Muscle layer of colon (tissue), 2 donors: ENCODE measurements around the gene SLC35F1.

Experiments used
- H3K27ac ChIP-seq: one replicate; pipeline ENCODE4 v1.7.0; 2013; ENCODE audit warnings: low read depth, mild to moderate bottlenecking, low read length, moderate library complexity
- H3K27me3 ChIP-seq, 2 donors: one replicate each; pipeline ENCODE4 v1.7.0; 2013; ENCODE audit warnings: low read length in 2 of 2, mild to moderate bottlenecking in 2 of 2; ENCODE audit not compliant: insufficient read depth in 2 of 2, control insufficient read depth in 1 of 2
- H3K36me3 ChIP-seq: one replicate; pipeline ENCODE4 v1.7.0; 2013; ENCODE audit warnings: mild to moderate bottlenecking, low read length; ENCODE audit not compliant: insufficient read depth
- H3K4me1 ChIP-seq: one replicate; pipeline ENCODE4 v1.7.0; 2013; ENCODE audit warnings: mild to moderate bottlenecking, low read length; ENCODE audit not compliant: insufficient read depth
- H3K4me3 ChIP-seq, 2 donors: one replicate each; pipeline ENCODE4 v1.7.0; 2013; ENCODE audit warnings: low read length in 2 of 2, low read depth in 1 of 2, mild to moderate bottlenecking in 1 of 2, moderate library complexity in 1 of 2
- H3K9ac ChIP-seq: one replicate; pipeline ENCODE4 v1.7.0; 2013; ENCODE audit warnings: low read length
- H3K9me3 ChIP-seq: one replicate; pipeline ENCODE4 v1.7.0; 2013; ENCODE audit warnings: mild to moderate bottlenecking, low read length
- donor health status: abdominal sarcoma.
- donor health status: Adenocarcinoma of cecum.

The SLC35F1 gene

GRCh38 chr6:118128755-118129154, 221.7 kb downstream of the SLC35F1 start:
- Histone ChIP-seq H3K27ac (no peak overlapping the region), H3K4me1 (no peaks in the 10 kb centered on the region), H3K4me3 (no peak overlapping the region), H3K9me3 (no peaks in the 10 kb centered on the region), H3K9ac (no peak overlapping the region), H3K27me3 (no peaks in the 10 kb centered on the region), H3K36me3 (no peaks in the 10 kb centered on the region)

- Histone ChIP-seq H3K27me3 (no peaks in the 10 kb centered on the region), H3K4me3 (no peak overlapping the region), H3K9me3 (no peaks in the 10 kb centered on the region), H3K27ac (no peak overlapping the region), H3K9ac (no peak overlapping the region), H3K36me3 (no peaks in the 10 kb centered on the region), H3K4me1 (no peaks in the 10 kb centered on the region)
Measured at GRCh38 chr6:118134206-118134605, 227.1 kb downstream of the SLC35F1 start.

- H3K9me3 ChIP-seq, result no peaks in the 10 kb centered on the region
- H3K4me1 ChIP-seq, result no peaks in the 10 kb centered on the region
- no peaks in the 10 kb centered on the region for H3K36me3 ChIP-seq
- no peak overlapping the region for H3K9ac ChIP-seq
- H3K4me3 ChIP-seq, result no peak overlapping the region
- no peaks in the 10 kb centered on the region for H3K27me3 ChIP-seq
- H3K27ac ChIP-seq, result no peak overlapping the region
Measured at GRCh38 chr6:118134736-118135135, 227.7 kb downstream of the SLC35F1 start.

GRCh38 chr6:118135371-118135770, 228.3 kb downstream of the SLC35F1 start:
- Histone ChIP-seq H3K27me3 (no peaks in the 10 kb centered on the region), H3K4me1 (no peaks in the 10 kb centered on the region), H3K36me3 (no peaks in the 10 kb centered on the region), H3K9me3 (no peaks in the 10 kb centered on the region), H3K9ac (no peak overlapping the region), H3K4me3 (no peak overlapping the region), H3K27ac (no peak overlapping the region)

GRCh38 chr6:118141211-118141610, 234.1 kb downstream of the SLC35F1 start:
- Histone ChIP-seq H3K36me3 (no peaks in the 10 kb centered on the region), H3K9ac (no peak overlapping the region), H3K27me3 (no peaks in the 10 kb centered on the region), H3K27ac (no peak overlapping the region), H3K9me3 (no peaks in the 10 kb centered on the region), H3K4me1 (no peaks in the 10 kb centered on the region), H3K4me3 (no peak overlapping the region)

DNA sequence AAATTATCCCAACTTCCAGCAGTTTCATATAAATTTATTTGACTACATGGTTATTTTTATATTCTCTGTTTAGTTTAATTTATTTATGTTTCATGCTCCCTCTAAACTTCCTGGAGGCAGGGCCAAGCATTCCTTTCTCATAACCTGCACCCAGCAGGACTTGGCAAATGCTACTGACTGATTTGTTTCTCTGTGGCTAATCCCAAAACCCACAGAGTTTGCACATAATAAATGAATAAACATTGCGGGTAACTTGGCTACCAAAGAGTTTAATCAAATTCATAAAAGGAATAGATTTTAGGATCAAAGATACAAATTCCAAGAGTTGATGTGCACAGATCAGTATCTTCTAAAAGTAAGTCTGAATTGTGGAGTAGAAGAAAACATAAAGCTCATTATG, 239.5 kb downstream of the SLC35F1 start:
- H3K36me3 ChIP-seq, result no peaks in the 10 kb centered on the region
- no peaks in the 10 kb centered on the region for H3K4me1 ChIP-seq
- H3K9me3 ChIP-seq, result no peaks in the 10 kb centered on the region
- H3K27ac ChIP-seq, result no peak overlapping the region
- no peaks in the 10 kb centered on the region for H3K27me3 ChIP-seq
- no peak overlapping the region for H3K4me3 ChIP-seq
- no peak overlapping the region for H3K9ac ChIP-seq

DNA sequence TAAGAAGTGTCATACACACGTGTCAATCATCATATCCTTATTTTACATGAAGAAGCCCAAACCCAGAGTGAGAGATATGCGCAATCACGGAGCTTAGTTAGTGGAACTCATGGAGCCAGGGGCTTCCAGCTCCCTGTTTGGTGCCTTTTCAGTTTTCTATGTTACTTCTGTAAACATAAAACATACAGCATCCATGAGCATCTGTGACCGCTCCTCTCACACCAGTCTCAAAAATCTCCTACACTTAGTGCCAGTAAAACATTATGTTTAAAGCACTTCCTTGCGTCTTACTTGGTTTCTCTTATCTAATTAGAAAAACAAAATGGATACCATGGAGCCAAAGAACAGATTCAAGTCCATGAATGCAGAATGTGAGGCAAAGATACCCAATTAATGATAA, 240.4 kb downstream of the SLC35F1 start:
- Histone ChIP-seq H3K27me3 (no peaks in the 10 kb centered on the region), H3K9me3 (no peaks in the 10 kb centered on the region), H3K36me3 (no peaks in the 10 kb centered on the region), H3K4me1 (no peaks in the 10 kb centered on the region), H3K9ac (no peak overlapping the region), H3K4me3 (no peak overlapping the region), H3K27ac (no peak overlapping the region)

DNA sequence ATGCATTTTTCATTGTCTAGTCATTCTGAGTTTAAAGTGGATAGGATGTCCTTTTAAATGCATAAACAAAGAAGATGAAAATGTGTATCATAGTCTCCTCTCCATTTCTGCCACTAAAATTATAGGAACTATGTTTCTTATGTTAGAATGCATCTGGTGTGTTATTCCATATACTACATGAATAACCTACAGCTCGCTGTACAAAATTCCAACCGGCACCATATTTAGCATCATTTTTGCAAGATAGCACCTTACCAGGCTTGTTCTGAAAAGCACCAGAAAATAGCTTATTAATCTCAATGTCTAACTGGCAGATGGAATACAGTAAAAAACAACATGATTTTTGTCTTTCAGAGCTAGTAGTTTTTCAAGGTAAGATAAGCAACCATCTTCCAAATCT, 241.5 kb downstream of the SLC35F1 start:
- no peaks in the 10 kb centered on the region for H3K36me3 ChIP-seq
- no peaks in the 10 kb centered on the region for H3K4me1 ChIP-seq
- H3K27ac ChIP-seq, result no peak overlapping the region
- H3K4me3 ChIP-seq, result no peak overlapping the region
- no peak overlapping the region for H3K9ac ChIP-seq
- no peaks in the 10 kb centered on the region for H3K27me3 ChIP-seq
- no peaks in the 10 kb centered on the region for H3K9me3 ChIP-seq

DNA sequence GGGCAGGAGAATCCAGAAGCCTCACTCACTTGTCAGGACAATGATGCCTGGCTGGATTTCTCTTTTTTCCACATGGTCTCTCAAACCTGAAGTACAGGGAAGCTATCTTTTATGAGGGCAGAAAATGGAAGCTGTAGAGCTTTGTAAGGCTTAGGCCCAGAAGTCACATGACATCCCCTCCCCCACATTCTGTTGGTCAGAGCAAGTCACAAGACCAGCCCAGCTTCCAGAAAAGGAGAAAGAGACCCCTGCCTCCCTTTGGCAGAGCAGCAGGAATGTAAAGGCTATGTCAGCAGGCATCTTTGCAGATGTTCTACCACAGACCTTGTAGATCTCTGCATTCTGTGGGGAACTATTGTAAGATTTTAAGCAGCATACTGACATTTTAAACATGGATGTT, 245.5 kb downstream of the SLC35F1 start:
- H3K4me1 ChIP-seq, result no peaks in the 10 kb centered on the region
- no peaks in the 10 kb centered on the region for H3K27me3 ChIP-seq
- no peaks in the 10 kb centered on the region for H3K9me3 ChIP-seq
- H3K36me3 ChIP-seq, result no peaks in the 10 kb centered on the region
- no peak overlapping the region for H3K27ac ChIP-seq
- H3K4me3 ChIP-seq, result no peak overlapping the region
- H3K9ac ChIP-seq, result no peak overlapping the region

- H3K27ac ChIP-seq, result no peak overlapping the region
- H3K9ac ChIP-seq, result no peak overlapping the region
- H3K9me3 ChIP-seq, result no peaks in the 10 kb centered on the region
- no peaks in the 10 kb centered on the region for H3K36me3 ChIP-seq
- no peaks in the 10 kb centered on the region for H3K27me3 ChIP-seq
- no peak overlapping the region for H3K4me3 ChIP-seq
- no peaks in the 10 kb centered on the region for H3K4me1 ChIP-seq
Measured at GRCh38 chr6:118161343-118161742, 254.3 kb downstream of the SLC35F1 start.

DNA sequence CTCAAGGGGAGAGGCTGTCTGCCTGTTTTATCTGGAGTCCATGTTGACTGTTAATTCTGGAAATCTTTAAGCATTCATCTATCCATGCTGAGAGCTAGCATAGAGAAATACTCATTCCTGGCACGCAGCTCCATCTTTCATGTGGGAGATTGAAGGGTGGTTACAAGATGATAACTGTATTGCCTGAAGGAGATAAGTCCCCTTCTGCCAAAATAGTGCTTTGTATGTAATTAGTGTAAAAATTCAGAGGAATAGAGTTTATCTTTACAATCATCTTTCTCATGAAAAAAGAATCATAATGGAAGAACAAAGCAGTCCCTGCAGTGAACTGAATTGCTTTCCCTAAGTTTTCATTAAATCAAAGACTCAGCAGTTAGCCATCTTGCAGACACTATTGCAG, 256.5 kb downstream of the SLC35F1 start:
- Histone ChIP-seq H3K9ac (no peak overlapping the region), H3K4me3 (no peak overlapping the region), H3K36me3 (no peaks in the 10 kb centered on the region), H3K27ac (no peak overlapping the region), H3K27me3 (no peaks in the 10 kb centered on the region), H3K4me1 (no peaks in the 10 kb centered on the region), H3K9me3 (no peaks in the 10 kb centered on the region)

- Histone ChIP-seq H3K36me3 (no peaks in the 10 kb centered on the region), H3K4me3 (no peak overlapping the region), H3K4me1 (no peaks in the 10 kb centered on the region), H3K9ac (no peak overlapping the region), H3K27me3 (no peaks in the 10 kb centered on the region), H3K27ac (no peak overlapping the region), H3K9me3 (no peaks in the 10 kb centered on the region)
Measured at GRCh38 chr6:118165500-118165899, 258.4 kb downstream of the SLC35F1 start.
